Measurements from ENCODE around the gene BEGAIN.

BEGAIN gene

GRCh38 chr14:100604709-100605108, 17.5 kb upstream of the BEGAIN start:
- no peak for DNase-seq (ENCODE audit: low read depth, low spot score)
- no peak for TF ChIP-seq CTCF (IDR thresholded peaks at IDR 0.05; ENCODE audit: insufficient read depth, low read length, missing control alignments)
- no peak overlapping the region for H3K4me3 ChIP-seq (ENCODE audit: low read depth, low read length)
- ChIA-PET CTCF (interaction anchor here (1.1 kb wide), 1 partner anchor 48 kb away, joined by 3 read pairs; no protein-coding TSS in a partner anchor), POLR2A (no interaction called here)

- TF ChIP-seq CTCF (IDR thresholded peaks at IDR 0.05; ENCODE audit: insufficient read depth, low read length, missing control alignments): no peak
- POLR2A ChIA-PET: no interaction called here
- H3K4me3 ChIP-seq (ENCODE audit: low read depth, low read length): no peak overlapping the region
- DNase-seq (ENCODE audit: low read depth, low spot score): no peak
- CTCF ChIA-PET: interaction anchor here (1.1 kb wide), 1 partner anchor 49 kb away, joined by 3 read pairs; no protein-coding TSS in a partner anchor
Measured at GRCh38 chr14:100604121-100604501, 16.9 kb upstream of the BEGAIN start.

- CTCF ChIA-PET: interaction anchor here (1.6 kb wide), 1 partner anchor 218 kb away, joined by 3 read pairs; no protein-coding TSS in a partner anchor
- POLR2A ChIA-PET: no interaction called here
- no peak overlapping the region for H3K4me3 ChIP-seq (ENCODE audit: low read depth, low read length)
- no peak for DNase-seq (ENCODE audit: low read depth, low spot score)
- no peak for TF ChIP-seq CTCF (IDR thresholded peaks at IDR 0.05; ENCODE audit: insufficient read depth, low read length, missing control alignments)
Measured at GRCh38 chr14:100603341-100604120, 16.3 kb upstream of the BEGAIN start.

DNA sequence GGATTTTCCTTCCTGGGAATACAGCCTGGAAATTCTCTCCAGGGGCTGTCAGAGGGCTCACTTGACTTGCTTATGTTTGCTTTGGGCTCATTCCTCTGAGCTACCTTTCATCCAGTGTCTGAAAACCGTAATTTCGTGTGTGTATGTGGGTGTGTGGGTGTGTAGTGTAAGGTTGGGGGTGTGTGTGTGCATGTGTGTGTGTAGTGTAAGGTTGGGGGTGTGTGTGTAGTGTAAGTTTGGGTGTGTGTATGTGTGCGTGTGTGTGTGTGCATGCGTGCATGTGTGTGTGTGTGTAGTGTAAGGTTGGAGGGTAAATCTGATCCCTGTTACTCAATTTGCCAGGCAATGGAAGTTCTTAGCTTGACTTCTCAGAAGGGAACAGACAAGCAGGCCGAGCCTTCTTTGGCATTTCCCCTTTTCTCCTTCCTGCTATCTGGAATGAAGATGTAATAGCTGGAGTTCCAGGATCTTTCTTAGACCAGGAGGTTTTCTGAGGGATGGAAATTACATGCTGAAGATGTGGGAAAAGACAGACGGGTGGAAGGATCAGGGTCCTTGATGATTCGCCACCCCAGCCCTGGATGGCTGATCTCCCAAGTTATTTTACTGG, 15.5 kb upstream of the BEGAIN start:
- H3K4me3 ChIP-seq (ENCODE audit: low read depth, low read length): no peak overlapping the region
- CTCF ChIA-PET: interaction anchor here (1.6 kb wide), 1 partner anchor 218 kb away, joined by 3 read pairs; no protein-coding TSS in a partner anchor
- no peak for TF ChIP-seq CTCF (IDR thresholded peaks at IDR 0.05; ENCODE audit: insufficient read depth, low read length, missing control alignments)
- DNase-seq (ENCODE audit: low read depth, low spot score): no peak
- POLR2A ChIA-PET: no interaction called here

- ChIA-PET POLR2A (no interaction called here), CTCF (interaction anchor here (1.6 kb wide), 1 partner anchor 217 kb away, joined by 3 read pairs; no protein-coding TSS in a partner anchor)
- no peak overlapping the region for H3K4me3 ChIP-seq (ENCODE audit: low read depth, low read length)
- DNase-seq (ENCODE audit: low read depth, low spot score): no peak
- TF ChIP-seq CTCF (IDR thresholded peaks at IDR 0.05; ENCODE audit: insufficient read depth, low read length, missing control alignments): no peak
Measured at GRCh38 chr14:100601914-100602313, 14.7 kb upstream of the BEGAIN start.

DNA sequence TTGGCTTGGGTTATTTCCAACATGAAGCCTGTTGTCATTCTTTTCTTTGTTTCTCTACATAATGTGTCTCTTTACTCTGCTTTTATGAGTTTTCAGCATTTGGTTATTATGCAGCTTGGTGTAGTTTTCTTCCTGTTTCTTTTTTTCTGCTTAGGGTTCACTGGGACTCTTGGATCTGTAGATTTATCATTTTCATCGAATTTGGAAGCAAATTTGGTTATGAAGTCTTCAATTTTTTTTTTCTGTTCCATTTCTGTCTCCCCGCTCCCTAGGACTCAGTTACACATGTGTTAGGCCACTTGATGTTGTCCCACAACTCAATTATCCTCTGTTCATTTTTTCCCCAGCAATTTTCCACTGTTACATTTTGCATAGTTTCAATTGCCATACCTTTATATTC, 13.8 kb upstream of the BEGAIN start:
- no peak for TF ChIP-seq CTCF (IDR thresholded peaks at IDR 0.05; ENCODE audit: insufficient read depth, low read length, missing control alignments)
- ChIA-PET CTCF (no interaction called here), POLR2A (no interaction called here)
- no peak for DNase-seq (ENCODE audit: low read depth, low spot score)
- no peak overlapping the region for H3K4me3 ChIP-seq (ENCODE audit: low read depth, low read length)
